Esophagus squamous epithelium (tissue), 4 donors: ENCODE data around the gene UGP2.

ENCODE experiments used
- POLR2A ChIP-seq, 4 donors: fragments of 450-650 bp; IDR thresholded peaks; one replicate each; pipeline ENCODE4 v1.6.1; 2017; ENCODE audit warnings: antibody characterized with exemption in 4 of 4, mild to moderate bottlenecking in 4 of 4, moderate library complexity in 3 of 4
- TF ChIP-seq, protein P1 (sequence below), 6 experiments: fragments of 450-650 bp in 4 of 6; fragments of 200-600 bp in 2 of 6; sonication (generic) in 2 of 6; IDR thresholded peaks; one replicate each; pipeline ENCODE4 v1.5.1; 2016 to 2019; ENCODE audit warnings: antibody characterized with exemption in 6 of 6, mild to moderate bottlenecking in 4 of 6, moderate library complexity in 4 of 6

DNA sequence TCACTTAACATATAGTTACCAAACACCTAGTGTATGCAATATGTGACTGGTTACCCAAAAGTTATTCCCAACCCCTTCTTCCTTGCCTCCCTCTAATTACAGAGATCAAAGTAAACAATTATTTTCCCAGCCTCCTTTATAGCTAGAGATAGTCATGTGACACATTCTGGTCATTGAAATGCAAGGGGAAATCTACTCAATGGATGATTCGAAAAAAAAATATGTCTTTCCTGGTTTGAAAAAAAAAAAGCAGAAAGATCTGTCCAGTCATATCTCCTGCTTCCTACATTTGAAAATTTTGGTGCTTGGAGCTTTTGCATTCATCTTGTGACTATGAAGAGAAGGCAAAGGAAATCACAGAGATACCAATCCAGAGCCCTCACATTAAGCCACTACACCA is 27.6 kb upstream of the UGP2 start:
- TF ChIP-seq, protein P1, sequence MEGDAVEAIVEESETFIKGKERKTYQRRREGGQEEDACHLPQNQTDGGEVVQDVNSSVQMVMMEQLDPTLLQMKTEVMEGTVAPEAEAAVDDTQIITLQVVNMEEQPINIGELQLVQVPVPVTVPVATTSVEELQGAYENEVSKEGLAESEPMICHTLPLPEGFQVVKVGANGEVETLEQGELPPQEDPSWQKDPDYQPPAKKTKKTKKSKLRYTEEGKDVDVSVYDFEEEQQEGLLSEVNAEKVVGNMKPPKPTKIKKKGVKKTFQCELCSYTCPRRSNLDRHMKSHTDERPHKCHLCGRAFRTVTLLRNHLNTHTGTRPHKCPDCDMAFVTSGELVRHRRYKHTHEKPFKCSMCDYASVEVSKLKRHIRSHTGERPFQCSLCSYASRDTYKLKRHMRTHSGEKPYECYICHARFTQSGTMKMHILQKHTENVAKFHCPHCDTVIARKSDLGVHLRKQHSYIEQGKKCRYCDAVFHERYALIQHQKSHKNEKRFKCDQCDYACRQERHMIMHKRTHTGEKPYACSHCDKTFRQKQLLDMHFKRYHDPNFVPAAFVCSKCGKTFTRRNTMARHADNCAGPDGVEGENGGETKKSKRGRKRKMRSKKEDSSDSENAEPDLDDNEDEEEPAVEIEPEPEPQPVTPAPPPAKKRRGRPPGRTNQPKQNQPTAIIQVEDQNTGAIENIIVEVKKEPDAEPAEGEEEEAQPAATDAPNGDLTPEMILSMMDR (IDR thresholded peaks at IDR 0.05), result no peak
- no peak for TF ChIP-seq POLR2A (IDR thresholded peaks at IDR 0.05)
